GM21390 (cell line): ENCODE results near the gene CLEC16A.
"Not testable (repeated sequence)": the region's sequence is repeated elsewhere in the genome, so short reads cannot be mapped to it uniquely, and the experiment has no call there.

Source experiments
- ATAC-seq: cut with Tn5 transposase; IDR thresholded peaks from one replicate; pipeline ENCODE4 v1.9.1; 2021; ENCODE audit not compliant: unreplicated experiment

The CLEC16A gene

DNA sequence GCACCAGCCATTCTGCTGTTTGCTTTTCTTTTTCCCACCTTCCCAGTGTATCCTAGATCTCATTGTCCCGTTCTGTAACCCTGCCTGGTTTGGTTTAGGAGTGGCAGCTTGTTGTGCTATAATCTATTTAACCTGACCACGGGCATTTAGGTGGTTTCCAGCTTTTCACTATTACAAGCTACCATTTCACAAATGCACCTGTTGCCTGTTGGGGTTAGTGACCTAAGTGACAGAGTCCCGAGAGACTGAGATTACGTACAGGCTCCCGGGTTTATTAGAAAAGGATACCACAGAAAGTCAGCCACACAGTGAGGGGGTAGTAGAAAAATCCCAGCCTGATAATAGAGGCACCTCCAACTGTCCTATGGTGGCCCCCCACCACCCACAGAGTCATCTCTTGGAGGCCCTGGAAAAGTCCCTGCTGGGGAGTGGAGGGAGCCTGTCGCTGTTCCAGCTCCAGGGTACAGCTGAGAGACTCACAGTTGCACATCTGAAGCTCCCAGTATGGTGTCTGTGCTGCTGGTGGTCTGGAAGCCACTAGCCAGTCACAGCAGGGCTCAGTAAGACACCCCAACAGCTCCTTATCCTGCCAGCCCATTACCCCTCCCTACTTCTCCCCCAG is 21.2 kb downstream of the CLEC16A start:
- peak; percentile 74 for ATAC-seq

DNA sequence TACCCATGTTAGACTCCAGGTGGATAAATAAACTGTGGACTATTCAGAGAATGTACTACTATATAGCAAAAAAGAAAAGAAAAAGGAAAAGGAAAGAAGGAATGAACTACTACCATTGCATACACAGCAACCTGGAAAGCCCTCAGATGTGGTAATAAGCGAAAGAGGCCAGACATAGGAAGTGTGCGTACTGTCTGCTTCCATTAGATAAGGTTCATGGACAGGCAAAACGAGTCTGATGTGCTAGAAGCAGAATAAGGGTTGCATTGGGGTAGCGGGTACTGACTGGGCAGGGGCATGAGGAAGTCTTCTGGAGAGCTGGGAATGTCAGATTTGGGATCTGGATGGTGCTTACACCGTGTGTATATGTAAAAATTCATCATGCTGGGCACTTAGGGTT is 21.8 kb downstream of the CLEC16A start:
- ATAC-seq, result no peak

DNA sequence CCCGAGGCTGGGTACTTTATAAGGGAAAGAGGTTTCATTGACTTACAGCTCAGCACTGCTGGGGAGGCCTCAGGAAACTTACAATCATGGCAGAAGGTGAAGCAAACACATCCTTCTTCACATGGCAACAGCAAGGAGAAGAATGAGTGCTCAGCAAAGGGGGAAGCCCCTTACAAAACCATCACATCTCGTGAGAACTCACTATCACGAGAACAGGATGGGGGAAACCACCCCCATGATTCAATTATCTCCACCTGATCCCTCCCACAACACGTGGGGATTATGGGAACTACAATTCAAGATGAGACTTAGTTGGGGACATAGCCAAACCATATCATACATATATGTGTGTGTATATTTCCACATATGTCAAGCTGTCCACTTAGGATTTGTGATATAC is 22.2 kb downstream of the CLEC16A start:
- not testable (repeated sequence) for ATAC-seq

DNA sequence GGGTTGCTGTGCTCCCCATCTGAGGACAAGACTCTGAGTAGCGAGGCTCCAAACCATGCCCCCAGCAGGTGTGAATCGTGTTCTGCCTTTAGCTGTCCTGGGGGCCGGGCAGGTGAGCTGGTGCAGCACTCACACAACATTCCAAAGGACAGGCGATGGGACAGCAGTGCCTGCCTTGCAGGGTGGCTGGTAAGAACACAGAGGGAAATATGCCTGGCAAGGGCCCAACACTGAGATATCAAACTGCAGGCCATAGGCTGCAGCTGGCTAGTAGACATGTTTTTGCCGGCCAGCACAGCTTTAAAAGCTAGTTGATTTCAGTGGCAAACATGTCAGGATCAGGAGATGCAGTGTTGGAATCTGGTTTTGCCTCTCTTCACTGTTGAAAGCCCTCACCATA is 23.6 kb downstream of the CLEC16A start:
- ATAC-seq, result no peak

DNA sequence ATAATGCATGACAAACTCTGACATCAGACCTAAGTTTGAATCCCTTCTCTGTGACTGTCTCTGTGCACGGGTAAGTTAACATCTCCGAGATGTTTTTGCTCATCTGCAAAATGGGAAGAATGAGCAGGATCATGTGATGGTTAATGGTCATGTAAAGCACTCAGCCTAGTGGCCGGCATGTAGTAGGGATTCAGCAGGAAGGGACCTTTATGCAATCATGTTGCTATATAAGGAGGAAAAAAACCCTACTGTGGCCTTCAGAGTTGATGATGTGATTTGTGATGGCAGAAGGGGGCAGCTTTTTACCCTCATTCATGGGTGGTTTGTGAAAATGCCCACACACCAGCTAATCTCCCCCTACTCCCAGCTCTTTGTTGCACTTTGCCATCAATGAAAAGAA is 24.1 kb downstream of the CLEC16A start:
- no peak for ATAC-seq

DNA sequence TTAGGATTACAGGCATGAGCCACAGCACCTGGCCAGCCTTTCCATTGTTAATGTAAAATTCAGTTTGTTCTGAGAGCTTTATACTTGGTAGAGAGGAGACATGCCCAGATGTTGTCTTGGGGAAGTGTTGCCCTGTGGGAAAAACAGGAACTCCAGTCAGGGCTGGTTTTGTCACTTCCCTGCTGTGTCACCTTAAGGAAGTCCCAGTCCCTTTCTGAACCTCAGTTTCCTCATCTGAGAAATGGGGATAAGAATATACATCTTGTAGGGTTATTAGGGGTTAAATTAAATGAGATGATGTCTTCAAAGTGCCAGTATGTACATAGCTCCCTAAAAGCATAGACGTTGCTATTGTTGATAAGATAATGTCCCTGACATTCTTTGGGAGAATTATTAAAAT is 25.3 kb downstream of the CLEC16A start:
- ATAC-seq, result no peak

DNA sequence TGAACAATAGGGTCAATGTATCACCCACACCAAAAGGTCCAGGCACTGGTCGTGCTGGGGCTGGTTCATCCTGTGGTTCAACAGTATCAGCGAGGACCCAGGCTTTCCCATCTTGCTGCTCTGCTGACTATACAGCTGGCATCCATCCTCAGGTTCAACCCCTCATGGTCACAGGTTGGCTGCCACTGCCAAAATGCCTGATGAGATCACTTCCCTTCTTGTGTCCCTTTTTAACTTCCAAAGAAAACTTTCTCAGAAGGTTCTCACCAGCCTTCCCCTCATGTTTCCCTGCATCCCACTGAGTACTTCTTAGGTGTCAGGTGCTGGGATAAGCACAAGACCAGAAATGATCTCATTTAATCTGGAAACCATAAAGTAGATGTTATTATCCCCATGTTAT is 25.7 kb downstream of the CLEC16A start:
- no peak for ATAC-seq

DNA sequence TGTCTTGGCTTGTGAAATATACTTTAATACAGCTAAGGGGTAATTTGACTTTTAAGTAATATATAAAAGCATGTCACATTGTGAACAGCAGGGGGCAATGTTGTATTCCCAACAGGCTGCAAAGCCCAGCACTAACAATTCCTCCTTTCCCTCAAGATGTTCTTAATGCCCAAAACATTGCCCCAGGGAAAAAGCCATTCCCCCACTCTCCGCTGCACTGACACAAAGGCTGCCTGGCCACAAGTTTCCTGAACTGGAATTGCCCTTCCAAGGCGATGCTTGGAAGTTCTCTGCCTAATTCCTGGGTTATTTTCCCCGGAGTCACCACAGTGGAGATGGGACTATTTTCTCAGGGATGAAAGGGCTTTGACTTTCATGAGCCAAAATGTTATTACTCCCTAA is 27.2 kb downstream of the CLEC16A start:
- ATAC-seq, result no peak

DNA sequence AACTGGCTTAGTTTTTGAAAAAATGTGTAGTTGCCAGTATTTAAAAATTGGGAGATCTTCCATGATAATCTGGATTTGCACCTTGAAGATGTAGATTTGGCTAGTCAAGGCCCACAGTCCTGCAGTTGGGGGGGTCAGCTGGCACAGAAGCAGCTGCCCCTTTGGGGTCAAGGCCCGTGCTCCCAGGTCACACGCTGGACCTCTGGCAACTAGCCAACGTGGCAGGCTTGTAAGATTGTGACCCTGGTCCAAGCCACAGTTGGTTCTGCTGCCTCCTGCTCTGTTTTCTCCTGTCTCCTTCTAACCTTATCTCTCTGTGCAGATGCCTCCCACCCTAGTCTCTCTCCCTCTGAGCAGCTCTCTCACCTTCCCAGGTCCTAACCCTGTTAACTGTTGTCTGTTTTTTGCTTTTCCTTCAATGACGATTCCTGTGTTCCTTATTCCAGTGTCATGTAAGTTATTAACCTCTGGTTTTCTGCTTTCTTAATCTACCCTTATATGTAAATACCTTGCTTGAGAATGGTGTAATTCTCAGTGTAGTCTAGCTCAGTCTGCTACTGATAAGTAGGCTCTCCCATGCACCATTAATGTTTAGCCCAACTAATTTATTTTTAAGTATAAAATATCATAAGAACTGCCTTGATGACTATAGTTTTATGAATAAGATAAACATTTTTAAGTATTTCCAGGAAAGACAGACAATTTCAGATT is 27.9 kb downstream of the CLEC16A start:
- no peak for ATAC-seq

DNA sequence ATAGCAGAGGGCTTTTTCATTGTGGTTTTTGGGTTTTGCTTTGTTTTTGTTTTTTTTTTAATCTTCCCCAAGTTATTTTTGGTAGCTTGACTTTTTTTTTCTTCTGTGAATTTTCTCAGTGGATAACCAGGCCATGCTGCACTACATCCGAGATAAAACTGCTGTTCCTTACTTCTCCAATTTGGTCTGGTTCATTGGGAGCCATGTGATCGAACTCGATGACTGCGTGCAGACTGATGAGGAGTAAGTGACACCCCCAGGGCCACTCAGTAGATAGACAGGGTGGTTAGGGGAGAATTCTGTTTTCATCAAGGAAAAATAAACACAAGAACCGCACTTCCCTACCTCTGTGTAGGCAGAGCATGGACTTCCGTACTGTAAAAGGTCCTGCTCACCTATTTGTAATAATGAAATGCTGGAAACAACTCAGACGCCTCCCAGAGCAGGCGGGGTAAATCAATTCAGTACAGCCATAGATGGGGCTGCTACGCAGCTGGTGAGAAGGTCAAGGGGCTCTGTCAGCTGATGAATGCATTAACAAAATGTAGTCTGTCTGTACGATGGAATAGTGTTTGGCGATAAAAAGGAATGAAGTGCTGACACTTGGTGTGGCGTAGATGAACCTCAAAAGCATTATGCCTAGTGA is 28.6 kb downstream of the CLEC16A start:
- ATAC-seq, result no peak

DNA sequence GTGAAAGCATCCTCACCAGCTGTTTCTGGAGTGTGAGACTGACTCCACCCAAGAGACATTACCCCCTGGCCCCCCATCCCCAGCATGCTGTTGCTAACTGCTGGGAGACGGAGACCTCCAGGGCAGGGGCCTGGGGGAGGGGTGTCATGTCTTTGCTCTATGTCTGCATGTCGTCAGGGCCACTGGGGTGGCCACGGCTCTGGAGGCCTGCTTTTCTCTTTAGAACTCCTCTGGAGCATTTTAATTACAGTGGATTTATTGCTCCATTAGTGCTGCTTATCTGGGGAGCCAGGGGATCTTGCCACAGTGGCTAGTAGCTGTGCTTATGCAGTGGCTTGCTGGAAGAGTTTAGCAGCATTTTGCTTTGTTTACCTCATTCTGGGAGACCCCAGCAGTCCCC is 32.3 kb downstream of the CLEC16A start:
- no peak for ATAC-seq

DNA sequence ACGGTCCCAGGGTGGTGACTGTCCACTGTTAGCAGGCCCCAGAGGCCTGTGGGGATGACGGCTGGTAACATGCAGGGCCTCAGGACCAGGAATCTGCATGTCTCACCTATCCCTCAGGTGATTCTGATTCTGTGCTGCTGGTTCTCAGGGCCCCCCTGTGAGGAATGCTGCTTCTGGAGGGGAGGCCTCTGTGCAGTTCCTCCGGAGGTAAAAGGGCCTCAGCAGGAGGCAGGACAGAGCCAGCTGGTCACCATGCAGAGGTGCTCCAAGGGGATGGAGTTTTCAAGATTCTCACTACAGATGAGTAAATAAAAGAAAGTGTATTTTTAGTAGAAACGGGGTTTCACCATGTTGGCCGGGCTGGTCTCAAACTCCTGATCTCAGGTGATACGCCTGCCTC is 33.8 kb downstream of the CLEC16A start:
- ATAC-seq, result no peak

DNA sequence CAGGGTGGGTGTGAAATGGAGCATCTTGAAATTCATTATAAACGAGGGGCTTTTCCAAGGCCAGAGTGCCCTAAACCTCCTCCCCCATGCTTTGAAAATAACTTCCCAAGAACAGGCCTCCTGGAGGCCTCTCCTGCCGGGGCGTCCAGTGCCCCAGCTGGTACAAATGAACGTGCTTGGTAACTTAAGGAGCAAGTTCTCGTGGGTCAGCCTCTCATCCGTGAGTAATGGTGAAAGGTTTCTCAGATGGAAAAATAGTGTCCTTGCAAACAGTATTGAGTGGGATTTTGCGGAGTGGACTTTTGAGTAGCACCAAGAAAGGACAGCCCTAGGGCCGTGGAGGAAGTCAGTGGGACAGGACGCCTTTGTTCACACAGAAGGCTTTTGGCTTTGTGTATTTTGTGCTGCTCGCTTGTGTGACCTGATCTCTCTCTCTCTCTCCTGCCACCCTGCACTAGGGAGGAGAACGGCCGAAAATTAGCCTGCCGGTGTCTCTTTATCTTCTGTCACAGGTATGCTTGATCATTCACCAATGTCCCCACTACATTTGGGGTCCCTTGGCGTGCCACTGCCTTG is 34.6 kb downstream of the CLEC16A start:
- no peak for ATAC-seq

DNA sequence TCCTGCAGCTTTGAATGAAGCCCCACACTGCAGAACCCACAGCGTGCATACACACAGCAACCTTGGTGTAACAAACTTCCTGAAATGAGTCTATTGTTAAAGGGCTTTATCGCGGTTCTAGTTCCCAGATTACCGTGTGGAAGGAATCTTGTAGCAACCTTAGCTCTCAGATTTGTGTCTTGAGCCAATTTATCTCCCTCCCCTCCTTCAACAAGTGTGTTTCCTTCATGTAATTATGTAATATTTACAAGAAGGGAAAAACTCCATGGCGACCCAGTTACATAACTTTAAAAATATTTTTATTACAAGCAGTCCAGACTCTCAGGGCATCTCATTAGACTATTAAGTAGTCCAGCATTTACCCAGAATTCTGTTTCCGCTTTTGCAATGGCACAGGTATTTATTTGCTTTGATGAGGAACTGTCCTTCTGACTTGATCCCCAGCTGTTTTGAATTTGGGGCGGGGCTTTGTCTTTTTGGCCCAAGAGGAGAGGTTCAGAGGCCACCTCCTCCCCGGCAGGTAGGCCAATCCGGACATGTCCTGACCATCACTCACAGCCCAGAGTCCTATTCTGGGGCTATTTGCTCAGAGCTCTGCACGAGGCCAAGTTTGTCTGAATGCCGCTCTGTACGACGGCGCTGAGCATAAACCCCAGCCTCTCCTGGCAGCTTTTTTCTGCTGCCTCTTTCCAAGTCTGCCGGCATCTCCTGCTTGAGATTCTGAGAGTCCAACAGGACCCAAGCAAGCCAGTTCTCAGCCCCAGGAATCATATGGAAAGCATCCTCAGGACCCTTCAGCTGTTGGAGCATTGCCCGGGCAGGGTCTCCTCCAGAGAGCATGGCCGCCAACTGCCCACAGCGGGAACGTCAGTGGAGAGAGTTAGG is 35.6 kb downstream of the CLEC16A start:
- no peak for ATAC-seq

DNA sequence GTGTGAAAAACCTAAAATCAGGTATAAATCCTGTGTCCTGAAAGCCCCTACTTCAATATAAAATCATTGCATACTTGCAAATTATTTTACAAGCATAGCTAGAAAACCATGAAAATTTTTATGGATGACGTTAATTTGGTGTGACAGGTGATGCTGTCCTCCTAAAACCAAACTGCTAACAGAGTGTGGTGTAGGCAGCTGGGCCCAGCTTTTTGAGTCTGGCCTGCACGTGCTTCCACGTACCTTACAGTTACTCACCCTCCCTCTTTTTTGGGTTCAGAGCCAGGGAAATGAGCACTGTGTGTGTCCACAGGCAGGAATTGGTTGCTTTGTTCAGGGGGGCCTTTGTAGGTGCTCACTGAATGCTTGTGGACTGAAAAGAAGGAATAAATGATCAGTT is 36.4 kb downstream of the CLEC16A start:
- no peak for ATAC-seq

DNA sequence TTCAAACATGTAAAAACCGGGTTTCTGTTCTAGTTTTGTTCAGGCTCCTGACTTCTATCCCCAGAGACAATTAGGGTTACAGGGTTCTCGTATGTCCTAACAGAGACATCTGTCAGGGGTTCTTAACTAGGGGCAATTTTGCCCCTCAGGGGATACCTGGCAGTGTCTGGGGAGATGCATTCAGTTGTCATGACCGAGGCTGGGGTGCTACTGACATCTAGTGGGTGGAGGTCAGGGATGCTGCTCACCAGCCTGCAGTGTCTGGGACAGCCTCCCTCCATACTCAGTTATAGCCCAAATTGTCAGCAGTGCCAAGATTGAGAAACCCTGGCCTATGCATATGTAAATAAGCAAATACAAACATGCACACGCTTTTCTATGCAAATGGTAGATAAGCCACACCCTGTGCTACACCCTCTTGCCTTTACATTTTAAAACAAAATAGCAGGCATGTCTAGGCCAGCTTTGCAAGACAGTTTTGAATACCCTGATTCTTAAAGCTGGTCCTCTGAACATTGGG is 37.4 kb downstream of the CLEC16A start:
- peak; percentile 72 for ATAC-seq

DNA sequence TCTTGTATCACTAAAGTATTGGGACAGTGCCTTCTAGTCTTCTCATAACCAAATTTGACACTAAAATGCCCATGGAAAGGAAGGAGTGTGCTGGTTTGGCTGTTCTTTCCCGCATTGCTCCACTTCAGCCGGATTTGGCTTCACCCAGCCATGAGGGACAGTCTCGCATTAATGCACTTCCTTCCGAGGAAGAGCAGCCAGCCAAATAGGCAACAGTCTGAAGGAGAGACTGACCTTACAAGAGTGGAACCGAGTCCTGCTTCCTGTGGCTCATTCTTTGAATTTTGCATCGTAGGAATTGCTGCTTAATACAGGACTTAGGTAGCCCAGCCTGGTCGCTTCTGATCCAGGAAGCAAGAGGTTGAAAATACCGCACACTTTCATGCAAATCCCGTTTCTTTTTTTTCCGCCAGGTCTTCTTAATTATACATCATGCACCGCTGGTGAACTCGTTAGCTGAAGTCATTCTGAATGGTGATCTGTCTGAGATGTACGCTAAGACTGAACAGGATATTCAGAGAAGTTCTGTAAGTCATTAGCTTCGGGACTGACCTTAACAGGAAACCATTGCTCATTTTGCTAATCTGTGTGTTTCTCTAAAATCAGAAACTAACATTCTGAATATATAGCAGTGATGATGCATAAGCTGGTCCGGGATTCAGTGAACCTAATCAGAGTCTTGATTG is 38.2 kb downstream of the CLEC16A start:
- no peak for ATAC-seq

DNA sequence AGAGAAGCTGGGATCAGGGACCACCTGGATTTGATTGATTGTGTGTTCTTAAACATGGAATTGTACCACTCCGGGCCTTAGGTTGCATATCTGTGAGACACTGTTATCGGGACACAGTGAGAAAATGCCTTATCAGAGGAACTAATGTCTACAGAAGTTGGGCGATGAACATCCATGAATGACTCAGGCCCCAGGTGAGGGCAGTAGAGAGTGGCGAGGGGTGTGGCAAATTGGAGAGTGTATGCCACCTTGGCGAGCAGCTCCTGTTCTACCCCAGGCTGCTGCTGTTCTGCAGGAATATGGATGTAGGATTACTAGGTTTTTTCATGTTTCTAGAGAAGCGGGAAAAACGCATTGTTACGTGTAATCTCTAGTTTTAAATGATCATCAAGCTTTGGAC is 38.8 kb downstream of the CLEC16A start:
- no peak for ATAC-seq

DNA sequence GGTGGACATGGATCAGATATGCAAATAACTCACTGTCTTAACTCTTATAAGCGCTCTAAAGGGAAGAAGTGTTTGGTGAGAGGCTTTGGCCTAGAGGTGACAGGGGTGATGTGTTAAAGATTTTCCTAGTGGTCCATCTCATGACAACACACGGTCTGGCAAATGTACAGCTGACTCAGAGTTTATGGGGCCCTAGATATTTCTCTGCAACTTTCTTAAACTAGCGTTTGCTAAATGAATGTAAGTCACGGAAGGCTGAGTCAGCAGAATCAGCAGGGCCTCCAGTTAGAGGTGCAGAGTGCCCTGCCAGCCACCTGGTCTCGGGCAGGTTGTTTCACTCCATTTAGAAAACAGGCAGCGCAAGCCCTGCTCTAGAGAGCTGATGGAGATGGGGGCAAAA is 40.1 kb downstream of the CLEC16A start:
- ATAC-seq, result no peak
